Stimulated activated CD8-positive, alpha-beta memory T cell treated with anti-CD3 and anti-CD28 coated beads, Interleukin-15, amount 100 ng/mL, for 4 hours (primary cell): ENCODE data around the gene NVL.
A peak's percentile ranks its signal among the peaks of the same experiment; 100 is the strongest.
"Not testable (repeated sequence)": the region's sequence is repeated elsewhere in the genome, so short reads cannot be mapped to it uniquely, and the experiment has no call there.

Experiments used
- DNase-seq, 2 donors: peaks; one replicate each; pipeline ENCODE4 v3.0.0-alpha.2; 2020; ENCODE audit warnings: low read depth in 2 of 2

The NVL gene

GRCh38 chr1:224237119-224237881 lies 92.7 kb downstream of the NVL start:
- no peak for DNase-seq

DNA sequence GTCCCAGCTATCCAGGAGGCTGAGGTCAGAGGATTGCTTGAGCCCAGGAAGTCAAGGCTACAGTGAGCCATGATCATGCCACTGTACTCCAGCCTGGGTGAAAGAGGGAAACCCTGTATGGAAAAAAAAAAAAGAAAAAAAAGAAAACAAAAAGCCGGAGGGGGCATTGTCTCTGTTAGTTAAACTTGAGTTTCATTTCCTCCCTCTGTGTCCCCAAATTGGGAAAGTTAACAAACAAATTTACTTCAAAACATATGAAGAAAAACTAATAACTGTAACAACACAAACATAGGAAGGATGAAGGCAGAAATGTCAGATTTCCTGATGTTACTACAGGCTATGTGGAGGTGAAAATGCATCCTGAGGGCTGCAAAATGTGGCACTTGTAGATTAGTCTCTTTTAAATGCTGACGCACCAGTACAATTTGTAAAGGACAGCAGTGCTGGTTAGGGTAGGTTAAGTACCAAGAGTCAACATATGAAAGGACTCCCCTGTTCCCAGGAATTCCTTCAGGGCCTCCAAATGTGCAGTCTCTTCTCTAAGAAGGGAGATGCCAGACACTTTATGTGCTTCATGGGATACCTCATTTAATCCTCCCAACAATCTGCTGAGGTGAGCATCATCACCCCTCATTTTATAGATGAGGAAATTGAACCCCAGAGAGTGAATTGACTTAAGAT lies 94.0 kb downstream of the NVL start:
- no peak for DNase-seq

DNA sequence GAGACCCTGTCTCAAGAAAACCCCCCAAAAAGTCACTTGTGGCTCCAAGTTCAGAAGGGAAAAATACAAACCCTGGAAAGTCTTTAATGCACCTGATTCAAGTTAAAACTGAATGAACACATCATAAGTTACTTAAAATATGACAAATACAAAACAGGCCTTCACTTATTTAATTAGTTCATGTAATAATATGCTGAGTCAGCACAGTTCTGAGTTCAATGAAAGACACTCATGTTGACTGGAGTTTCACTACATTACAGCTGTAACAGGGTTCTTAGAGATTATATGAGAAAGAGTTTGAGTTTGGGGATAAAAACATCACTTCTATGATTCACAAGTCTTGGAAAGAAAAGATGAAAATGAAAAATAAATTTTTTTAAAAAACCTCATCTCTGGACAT lies 96.0 kb downstream of the NVL start:
- DNase-seq, result no peak

- no peak for DNase-seq
These were observed 103.0 kb downstream of the NVL start for GRCh38 chr1:224226849-224227502.

GRCh38 chr1:224223819-224224714 lies 105.9 kb downstream of the NVL start:
- DNase-seq, result no peak

DNA sequence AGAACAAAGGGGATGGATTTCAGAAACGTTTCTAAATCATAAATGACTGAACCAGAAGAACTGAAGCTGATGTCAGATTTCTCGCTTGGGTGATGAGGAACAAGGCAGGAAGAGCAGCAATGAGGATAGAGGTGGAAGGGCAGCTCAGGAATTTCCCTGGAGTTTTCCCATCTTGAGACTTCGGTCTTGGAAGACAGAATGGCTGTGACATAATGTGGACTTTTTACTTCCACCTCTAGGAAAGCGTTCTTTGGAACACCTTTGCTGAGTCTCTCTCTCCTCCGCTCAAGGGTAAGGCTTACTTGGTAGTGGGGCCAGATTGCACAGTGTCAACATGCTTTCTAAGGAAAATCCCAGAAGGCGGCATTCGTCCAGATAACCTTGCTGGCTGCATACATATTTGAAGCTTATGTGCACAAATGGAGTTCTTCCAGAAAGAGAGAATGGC lies 110.3 kb downstream of the NVL start:
- no peak for DNase-seq

DNA sequence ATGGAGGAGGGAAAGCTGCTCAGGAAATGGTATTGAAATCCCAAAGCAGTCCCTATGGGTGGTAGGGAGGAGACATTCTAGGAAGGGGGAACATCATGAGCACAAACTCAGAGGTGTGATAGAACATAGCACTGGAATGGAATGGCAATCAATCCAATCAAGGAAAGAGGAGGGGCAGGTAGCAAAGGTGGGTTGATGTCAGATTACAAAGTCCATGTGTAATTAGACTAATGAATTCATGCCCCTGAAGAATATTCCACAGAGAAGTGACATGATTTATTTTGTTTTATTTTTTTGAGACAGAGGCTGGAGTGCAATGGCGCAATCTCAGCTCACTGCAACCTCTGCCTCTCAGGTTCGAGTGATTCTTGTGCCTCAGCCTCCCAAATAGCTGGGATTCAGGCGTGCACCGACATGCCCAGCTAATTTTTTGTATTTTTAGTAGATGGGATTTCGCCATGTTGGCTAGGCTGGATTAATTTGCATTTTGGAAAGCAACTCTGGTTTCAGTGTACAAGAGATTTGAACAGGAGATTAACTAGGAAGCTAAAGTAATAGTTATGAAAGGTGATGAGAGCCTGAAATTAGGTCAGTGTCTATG lies 110.9 kb downstream of the NVL start:
- DNase-seq, result no peak

- DNase-seq, result no peak
These were observed 112.0 kb downstream of the NVL start for GRCh38 chr1:224217655-224218623.

- no peak for DNase-seq
These were observed 113.6 kb downstream of the NVL start for GRCh38 chr1:224216382-224216781.

DNA sequence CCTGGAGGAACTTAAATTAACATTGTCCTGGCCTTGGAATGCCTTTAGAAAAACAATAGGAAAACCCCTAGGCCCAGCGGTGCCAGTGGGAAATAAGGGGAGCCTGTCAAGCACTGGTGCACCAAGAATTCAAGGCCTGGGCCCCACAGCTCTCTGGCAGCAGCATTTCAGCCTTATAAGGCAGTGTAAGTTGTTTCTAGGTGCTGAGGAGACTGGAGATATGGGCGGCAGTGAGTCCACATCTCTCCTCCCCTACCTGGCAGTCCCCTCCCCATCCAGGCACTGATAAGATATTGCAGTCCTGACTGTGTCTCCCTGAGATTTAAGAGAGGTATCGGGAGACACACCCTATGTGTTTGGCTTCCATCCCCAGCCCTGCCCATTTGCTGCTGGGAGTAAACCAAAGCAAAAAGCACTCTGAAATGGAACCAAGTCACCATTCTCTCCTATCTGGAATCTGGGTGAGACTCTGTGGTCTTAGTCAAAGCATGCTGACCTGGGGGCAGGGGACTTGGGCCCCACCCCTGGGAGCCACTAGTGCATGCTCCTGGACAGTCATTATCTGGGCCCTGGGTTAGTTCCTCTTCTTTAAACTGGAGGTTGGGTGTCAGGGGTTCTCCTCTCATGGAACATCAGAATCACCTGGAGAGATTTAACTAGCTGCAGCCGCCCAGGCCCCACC lies 116.4 kb downstream of the NVL start:
- DNase-seq, result no peak

DNA sequence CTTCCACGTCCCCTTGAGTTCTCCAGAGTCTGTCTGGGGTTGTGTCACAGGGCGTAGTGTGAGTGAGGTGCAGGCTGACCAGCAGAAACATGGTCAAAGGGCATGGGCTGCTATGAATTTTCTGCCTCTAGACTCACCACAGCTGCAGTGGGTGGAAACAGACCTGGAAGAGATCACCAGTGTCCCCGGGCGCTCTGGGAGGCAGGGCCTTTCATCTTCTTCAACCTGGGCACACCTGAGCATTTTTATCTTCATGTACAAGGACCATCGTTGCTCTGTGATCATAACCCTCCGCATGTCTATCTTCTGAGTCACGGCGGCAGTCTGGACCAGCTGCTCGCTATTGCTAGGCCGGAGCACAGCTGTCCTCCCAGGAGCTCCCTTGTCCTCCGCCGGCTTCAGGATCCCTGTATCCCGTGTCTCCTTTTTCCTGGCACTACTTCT lies 117.3 kb downstream of the NVL start:
- DNase-seq, result no peak

DNA sequence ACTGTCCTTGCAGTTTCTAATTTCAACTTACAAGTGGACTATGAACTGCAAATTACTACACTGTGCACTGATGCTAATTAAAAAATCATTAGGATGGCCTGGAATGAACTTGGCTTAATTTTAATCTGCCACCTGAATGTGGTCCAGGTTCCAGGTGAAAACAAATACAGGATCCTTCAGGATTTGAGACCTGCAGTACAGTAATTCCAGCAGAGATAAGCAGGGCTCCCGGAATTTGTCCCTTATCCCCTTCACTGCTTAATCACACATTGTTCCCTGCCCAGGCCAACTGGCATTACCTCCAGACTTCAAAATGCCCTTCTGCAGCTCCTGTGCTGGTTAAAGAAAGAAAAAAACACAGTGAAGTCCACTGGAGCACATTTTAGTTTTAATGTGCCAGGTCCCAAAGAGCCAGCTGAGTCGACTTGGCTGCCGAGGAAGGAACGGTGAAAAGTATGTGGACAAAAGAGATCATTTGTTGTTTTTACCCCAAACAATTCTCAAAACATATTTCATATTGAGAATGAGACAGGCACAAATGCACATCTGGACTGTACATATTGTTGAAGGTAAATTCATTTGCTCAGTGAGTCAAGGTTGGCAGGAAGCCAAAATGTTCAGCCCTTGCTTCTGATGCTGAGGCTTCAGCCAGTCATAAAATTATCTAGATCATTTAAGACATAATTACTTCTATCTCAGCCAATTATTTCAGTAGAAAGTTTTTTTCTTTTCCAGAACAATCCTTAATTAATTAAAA lies 118.6 kb downstream of the NVL start:
- DNase-seq, result no peak

- DNase-seq, result not testable (repeated sequence)
These were observed 123.9 kb downstream of the NVL start for GRCh38 chr1:224205931-224206538.

DNA sequence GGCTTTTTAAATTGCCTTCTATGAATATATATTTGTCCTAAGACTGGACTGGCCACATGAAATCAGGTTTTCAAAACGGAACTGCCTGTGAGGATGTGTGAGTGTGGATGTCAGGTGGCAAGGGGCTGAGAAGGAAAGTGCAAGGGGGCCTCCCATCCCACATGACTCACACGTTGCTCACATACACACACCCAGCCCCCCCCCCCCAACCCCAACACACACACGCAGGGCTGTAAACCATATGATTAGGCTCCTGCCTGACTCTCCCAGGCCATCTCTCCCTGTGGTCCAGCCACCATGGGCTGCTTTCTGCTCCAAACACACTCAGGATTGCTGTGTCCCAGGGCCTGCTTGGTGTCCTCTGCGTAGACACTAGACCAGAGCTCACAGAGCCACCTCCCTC lies 124.5 kb downstream of the NVL start:
- DNase-seq, result peak; percentile 21 to 24

- DNase-seq, result no peak
These were observed 126.5 kb downstream of the NVL start for GRCh38 chr1:224203243-224204016.

GRCh38 chr1:224201853-224202252 lies 128.1 kb downstream of the NVL start:
- DNase-seq, result no peak

GRCh38 chr1:224201383-224201782 lies 128.6 kb downstream of the NVL start:
- no peak for DNase-seq

- DNase-seq, result no peak
These were observed 130.3 kb downstream of the NVL start for GRCh38 chr1:224199679-224200078.
